Peyer's patch (tissue), 4 donors: ENCODE measurements around the gene BRF1.

Source experiments
- POLR2A ChIP-seq, 2 donors: fragments of 450-650 bp; IDR thresholded peaks; one replicate each; pipeline ENCODE4 v1.5.1; 2017; ENCODE audit warnings: antibody characterized with exemption in 2 of 2, mild to moderate bottlenecking in 2 of 2, moderate library complexity in 2 of 2
- TF ChIP-seq, protein P1 (sequence below), 6 experiments: fragments of 450-650 bp in 4 of 6; fragments of 200-600 bp in 2 of 6; sonication (generic) in 1 of 6; IDR thresholded peaks; one replicate each; pipeline ENCODE4 v1.5.1; 2017 to 2019; ENCODE audit warnings: antibody characterized with exemption in 6 of 6, mild to moderate bottlenecking in 3 of 6, moderate library complexity in 1 of 6

GRCh38 chr14:105218611-105219010 lies 82.2 kb downstream of the BRF1 start:
- no peak for TF ChIP-seq POLR2A (IDR thresholded peaks at IDR 0.05)
- TF ChIP-seq, protein P1, sequence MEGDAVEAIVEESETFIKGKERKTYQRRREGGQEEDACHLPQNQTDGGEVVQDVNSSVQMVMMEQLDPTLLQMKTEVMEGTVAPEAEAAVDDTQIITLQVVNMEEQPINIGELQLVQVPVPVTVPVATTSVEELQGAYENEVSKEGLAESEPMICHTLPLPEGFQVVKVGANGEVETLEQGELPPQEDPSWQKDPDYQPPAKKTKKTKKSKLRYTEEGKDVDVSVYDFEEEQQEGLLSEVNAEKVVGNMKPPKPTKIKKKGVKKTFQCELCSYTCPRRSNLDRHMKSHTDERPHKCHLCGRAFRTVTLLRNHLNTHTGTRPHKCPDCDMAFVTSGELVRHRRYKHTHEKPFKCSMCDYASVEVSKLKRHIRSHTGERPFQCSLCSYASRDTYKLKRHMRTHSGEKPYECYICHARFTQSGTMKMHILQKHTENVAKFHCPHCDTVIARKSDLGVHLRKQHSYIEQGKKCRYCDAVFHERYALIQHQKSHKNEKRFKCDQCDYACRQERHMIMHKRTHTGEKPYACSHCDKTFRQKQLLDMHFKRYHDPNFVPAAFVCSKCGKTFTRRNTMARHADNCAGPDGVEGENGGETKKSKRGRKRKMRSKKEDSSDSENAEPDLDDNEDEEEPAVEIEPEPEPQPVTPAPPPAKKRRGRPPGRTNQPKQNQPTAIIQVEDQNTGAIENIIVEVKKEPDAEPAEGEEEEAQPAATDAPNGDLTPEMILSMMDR (IDR thresholded peaks at IDR 0.05): no peak
